ENCODE measurements around the gene AGO3.
A peak's percentile ranks its signal among the peaks of the same experiment; 100 is the strongest.

Gene AGO3

DNA sequence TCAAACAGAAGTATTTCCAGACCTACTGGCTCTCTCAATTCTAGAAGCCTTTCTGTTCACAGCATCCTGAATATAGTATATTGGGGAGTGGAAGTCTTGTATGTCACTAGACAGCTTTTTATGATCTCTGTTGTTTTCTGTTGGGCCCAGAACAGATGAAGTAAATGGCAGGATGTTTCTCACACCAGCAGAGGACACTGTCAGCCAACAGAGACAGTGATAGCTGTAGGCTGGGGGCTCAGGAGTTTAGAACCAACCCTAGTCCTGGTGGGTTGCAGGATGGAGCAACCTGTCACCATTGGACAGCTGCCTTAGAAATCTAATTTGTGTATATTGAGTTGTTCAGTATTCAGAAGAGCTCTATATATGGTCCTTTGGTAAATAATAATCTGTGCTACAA is 31.0 kb upstream of the AGO3 start:
- Mint-ChIP-seq H3K36me3 (peaks cover 85% of the 10 kb centered on the region), H3K27ac (no peak overlapping the region), H3K4me1 (no peaks in the 10 kb centered on the region), H3K9me3 (no peaks in the 10 kb centered on the region), H3K4me3 (no peak overlapping the region)
- DNase-seq (ENCODE audit: low spot score in 2 of 2) (no peak), ATAC-seq (no peak)

GRCh38 chr1:35901235-35901634 is 29.7 kb upstream of the AGO3 start:
- Mint-ChIP-seq H3K36me3 (peaks cover 89% of the 10 kb centered on the region), H3K4me1 (no peaks in the 10 kb centered on the region), H3K27ac (no peak overlapping the region), H3K9me3 (no peaks in the 10 kb centered on the region), H3K4me3 (no peak overlapping the region)
- DNase-seq (ENCODE audit: low spot score in 2 of 2) (no peak), ATAC-seq (no peak)

- Mint-ChIP-seq H3K36me3 (peaks cover 92% of the 10 kb centered on the region), H3K4me3 (no peak overlapping the region), H3K27ac (no peak overlapping the region), H3K4me1 (no peaks in the 10 kb centered on the region), H3K9me3 (no peaks in the 10 kb centered on the region)
- no peak for ATAC-seq
- no peak for DNase-seq (ENCODE audit: low spot score in 2 of 2)
Observed at GRCh38 chr1:35902671-35903070, 28.2 kb upstream of the AGO3 start.

GRCh38 chr1:35914717-35915116 is 16.2 kb upstream of the AGO3 start:
- no peak overlapping the region for H3K27ac Mint-ChIP-seq
- no peak overlapping the region for H3K4me3 Mint-ChIP-seq
- no peaks in the 10 kb centered on the region for H3K4me1 Mint-ChIP-seq
- H3K9me3 Mint-ChIP-seq: no peaks in the 10 kb centered on the region
- H3K36me3 Mint-ChIP-seq: peaks cover 88% of the 10 kb centered on the region
- DNase-seq (ENCODE audit: low spot score in 2 of 2) (no peak), ATAC-seq (no peak)

GRCh38 chr1:35915693-35916092 is 15.2 kb upstream of the AGO3 start:
- Mint-ChIP-seq H3K36me3 (peaks cover 93% of the 10 kb centered on the region), H3K4me1 (no peaks in the 10 kb centered on the region)
- no peak for ATAC-seq

DNA sequence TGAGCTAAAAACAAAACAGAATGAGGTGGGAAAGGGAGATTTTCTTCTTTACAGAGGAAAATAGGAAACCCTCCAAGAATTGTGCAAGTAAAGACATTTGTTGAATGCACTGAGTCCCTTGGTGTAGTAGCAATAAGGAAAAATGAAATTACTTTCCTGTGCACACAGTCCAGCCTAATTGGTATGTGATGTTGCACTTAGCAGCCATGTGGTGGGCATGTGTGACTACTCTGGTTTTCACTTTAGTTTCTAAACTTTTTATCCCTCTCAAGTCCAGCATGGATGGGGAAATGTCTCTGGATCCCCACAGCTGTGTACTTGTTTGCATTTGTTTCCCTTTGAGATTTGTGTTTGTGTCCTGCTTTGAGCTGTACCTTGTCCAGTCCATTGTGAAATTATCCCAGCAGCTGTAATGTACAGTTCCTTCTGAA is 7.1 kb upstream of the AGO3 start:
- H3K9me3 Mint-ChIP-seq: no peaks in the 10 kb centered on the region
- no peaks in the 10 kb centered on the region for H3K4me1 Mint-ChIP-seq
- peaks cover 27% of the 10 kb centered on the region for H3K36me3 Mint-ChIP-seq
- H3K27ac Mint-ChIP-seq: no peak overlapping the region
- DNase-seq (ENCODE audit: low spot score in 2 of 2): no peak
- ATAC-seq: no peak
- H3K4me3 Mint-ChIP-seq: no peak overlapping the region

More at GRCh38 chr1:35915693-35916092, 15.2 kb upstream of the AGO3 start:
- H3K9me3 Mint-ChIP-seq: no peaks in the 10 kb centered on the region
- no peak overlapping the region for H3K27ac Mint-ChIP-seq
- no peak overlapping the region for H3K4me3 Mint-ChIP-seq
- no peak for DNase-seq (ENCODE audit: low spot score in 2 of 2)

DNA sequence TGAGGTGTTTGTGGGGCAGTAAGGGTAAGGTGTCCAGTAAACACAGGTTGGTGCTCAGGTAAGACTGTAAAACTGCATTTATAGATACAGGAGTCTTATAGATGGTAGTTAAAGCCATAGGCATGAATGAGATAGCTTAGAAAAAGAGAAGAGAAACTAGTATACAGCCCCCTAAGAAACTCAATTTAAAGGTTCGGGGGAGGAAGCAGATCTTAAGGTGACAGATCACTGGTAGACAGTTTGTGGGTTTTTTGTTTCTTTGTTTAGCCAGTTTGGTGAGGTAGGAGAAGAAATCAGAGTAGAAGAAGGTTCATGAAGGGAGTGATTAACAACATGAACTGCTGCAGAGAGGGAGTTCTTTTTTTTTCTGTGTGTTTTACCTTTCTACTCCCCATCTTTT is 6.1 kb upstream of the AGO3 start:
- Mint-ChIP-seq H3K4me1 (peaks cover under 1% of the 10 kb centered on the region), H3K9me3 (no peaks in the 10 kb centered on the region), H3K27ac (no peak overlapping the region), H3K36me3 (peaks cover 17% of the 10 kb centered on the region), H3K4me3 (no peak overlapping the region)
- ATAC-seq (no peak), DNase-seq (ENCODE audit: low spot score in 2 of 2) (no peak)

DNA sequence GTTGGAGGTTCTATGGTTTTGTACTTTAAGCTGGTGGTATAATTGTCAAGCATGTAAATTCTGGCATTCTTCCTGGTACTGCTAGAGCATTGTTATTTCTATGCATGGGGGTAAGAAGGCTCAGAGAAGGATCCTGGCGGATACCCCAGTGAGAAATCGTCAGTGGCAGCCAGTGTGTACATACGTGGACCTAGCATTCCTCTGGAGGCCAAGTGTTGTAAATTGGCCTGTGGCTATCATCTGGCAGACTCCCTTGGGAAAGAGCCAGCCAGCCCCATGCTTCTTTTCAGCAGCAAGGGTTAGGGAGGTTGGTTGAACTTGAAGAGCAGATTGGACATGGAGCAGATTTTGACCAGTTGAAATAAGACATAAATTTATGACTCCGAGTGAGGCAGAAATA is 5.2 kb upstream of the AGO3 start:
- DNase-seq (ENCODE audit: low spot score in 2 of 2): no peak
- H3K9me3 Mint-ChIP-seq: no peaks in the 10 kb centered on the region
- no peak overlapping the region for H3K4me3 Mint-ChIP-seq
- ATAC-seq: no peak
- no peak overlapping the region for H3K27ac Mint-ChIP-seq
- H3K4me1 Mint-ChIP-seq: peaks cover 5% of the 10 kb centered on the region
- peaks cover 14% of the 10 kb centered on the region for H3K36me3 Mint-ChIP-seq

- ATAC-seq: no peak
- H3K4me3 Mint-ChIP-seq: no peak overlapping the region
- H3K4me1 Mint-ChIP-seq: peaks cover 16% of the 10 kb centered on the region
- no peak for DNase-seq (ENCODE audit: low spot score in 2 of 2)
- H3K9me3 Mint-ChIP-seq: no peaks in the 10 kb centered on the region
- H3K27ac Mint-ChIP-seq: peak overlapping the region; percentile 16
- H3K36me3 Mint-ChIP-seq: peaks cover 5% of the 10 kb centered on the region
Observed at GRCh38 chr1:35927472-35927871, 3.4 kb upstream of the AGO3 start.

GRCh38 chr1:35929730-35930592 is 944 bp upstream of the AGO3 start:
- DNase-seq (ENCODE audit: low spot score in 2 of 2): peak; percentile 8 to 63
- peak overlapping the region; percentile 87 for H3K4me3 Mint-ChIP-seq
- H3K27ac Mint-ChIP-seq: peak overlapping the region; percentile 96
- H3K36me3 Mint-ChIP-seq: peaks cover 11% of the 10 kb centered on the region
- ATAC-seq: no peak
- H3K4me1 Mint-ChIP-seq: peaks cover 24% of the 10 kb centered on the region
- no peaks in the 10 kb centered on the region for H3K9me3 Mint-ChIP-seq

GRCh38 chr1:35931446-35932157 is 697 bp downstream of the AGO3 start:
- H3K36me3 Mint-ChIP-seq: peaks cover 11% of the 10 kb centered on the region
- H3K27ac Mint-ChIP-seq: peak overlapping the region; percentile 96
- ATAC-seq (no peak), DNase-seq (ENCODE audit: low spot score in 2 of 2) (no peak)
- H3K4me1 Mint-ChIP-seq: peaks cover 29% of the 10 kb centered on the region
- no peaks in the 10 kb centered on the region for H3K9me3 Mint-ChIP-seq
- H3K4me3 Mint-ChIP-seq: peak overlapping the region; percentile 87

GRCh38 chr1:35932158-35932636 is 1.3 kb downstream of the AGO3 start:
- H3K4me1 Mint-ChIP-seq: peaks cover 31% of the 10 kb centered on the region
- peak overlapping the region; percentile 96 for H3K27ac Mint-ChIP-seq
- H3K36me3 Mint-ChIP-seq: peaks cover 11% of the 10 kb centered on the region
- peak overlapping the region; percentile 87 for H3K4me3 Mint-ChIP-seq
- DNase-seq (ENCODE audit: low spot score in 2 of 2): no peak
- ATAC-seq: no peak
- H3K9me3 Mint-ChIP-seq: no peaks in the 10 kb centered on the region

GRCh38 chr1:35932941-35933340 is 2.0 kb downstream of the AGO3 start:
- Mint-ChIP-seq H3K36me3 (peaks cover 11% of the 10 kb centered on the region), H3K4me1 (peaks cover 31% of the 10 kb centered on the region), H3K9me3 (no peaks in the 10 kb centered on the region), H3K27ac (peak overlapping the region; percentile 16), H3K4me3 (peak overlapping the region; percentile 87)
- ATAC-seq (no peak), DNase-seq (ENCODE audit: low spot score in 2 of 2) (no peak)

DNA sequence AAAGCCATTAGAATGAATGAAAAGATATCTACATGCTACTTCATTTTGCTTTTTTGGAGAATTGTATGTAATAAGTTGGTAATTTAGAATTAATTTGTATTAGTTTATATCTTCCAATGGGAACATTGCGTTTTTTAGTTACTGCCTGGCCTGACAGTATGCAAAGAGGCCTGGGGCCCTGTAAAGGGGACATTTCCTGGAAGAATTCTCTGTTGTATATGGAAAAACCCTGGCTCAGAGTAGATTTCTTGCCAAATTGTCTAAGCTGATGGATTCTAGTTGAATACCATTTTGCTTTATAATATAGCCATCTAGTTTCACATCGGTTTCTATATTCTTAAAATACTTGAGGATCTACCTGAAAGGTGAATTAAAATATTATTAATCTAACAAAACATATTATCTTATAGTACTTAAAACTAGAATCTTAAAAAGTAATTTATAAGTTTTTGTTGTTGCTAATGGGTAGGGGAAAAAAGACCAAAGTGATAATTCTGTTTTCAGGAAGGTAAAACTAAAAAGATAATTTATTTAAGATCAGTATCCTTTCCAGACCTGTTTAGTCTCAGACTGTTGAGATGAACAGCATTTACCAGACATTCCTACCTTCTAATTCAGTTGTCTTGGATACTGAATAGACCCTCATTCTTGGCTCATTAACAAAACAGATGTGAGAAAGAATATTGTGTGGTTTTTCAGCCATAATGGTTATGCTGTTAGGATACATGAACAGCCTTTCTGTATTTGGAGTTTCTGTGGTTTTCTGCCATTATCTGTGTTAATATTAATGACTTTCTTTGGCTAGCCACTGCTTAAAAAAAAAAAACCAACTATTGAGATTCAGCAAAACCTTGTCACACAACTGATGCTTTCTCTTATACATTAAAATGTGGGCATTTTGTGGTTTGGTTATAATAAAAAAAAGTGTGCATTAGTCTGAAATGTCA is 4.8 kb downstream of the AGO3 start:
- DNase-seq (ENCODE audit: low spot score in 2 of 2): no peak
- no peak for ATAC-seq
- H3K9me3 Mint-ChIP-seq: no peaks in the 10 kb centered on the region
- no peak overlapping the region for H3K4me3 Mint-ChIP-seq
- H3K36me3 Mint-ChIP-seq: peaks cover 13% of the 10 kb centered on the region
- H3K4me1 Mint-ChIP-seq: peaks cover 27% of the 10 kb centered on the region
- no peak overlapping the region for H3K27ac Mint-ChIP-seq

- no peak overlapping the region for H3K4me3 Mint-ChIP-seq
- no peak overlapping the region for H3K27ac Mint-ChIP-seq
- H3K36me3 Mint-ChIP-seq: peaks cover 14% of the 10 kb centered on the region
- DNase-seq (ENCODE audit: low spot score in 2 of 2) (no peak), ATAC-seq (no peak)
- H3K9me3 Mint-ChIP-seq: no peaks in the 10 kb centered on the region
- H3K4me1 Mint-ChIP-seq: peaks cover 33% of the 10 kb centered on the region
Observed at GRCh38 chr1:35936838-35937237, 5.9 kb downstream of the AGO3 start.

All from stimulated activated effector memory CD8-positive, alpha-beta T cell treated with anti-CD3 and anti-CD28 coated beads, Interleukin-12 subunit alpha, Interleukin-12 subunit beta, amount 100 ng/mL, for 72 hours (primary cell).